COLO668 (cell line): ENCODE data around the gene NOTCH1.
A peak's percentile ranks its signal among the peaks of the same experiment; 100 is the strongest.
"Not testable (repeated sequence)": the region's sequence is repeated elsewhere in the genome, so short reads cannot be mapped to it uniquely, and the experiment has no call there.

Source experiments
- DNase-seq: peaks from one replicate; lab custom pipeline; 2025; ENCODE audit not compliant: unreplicated experiment; lab: John Stamatoyannopoulos, UW

The NOTCH1 gene

DNA sequence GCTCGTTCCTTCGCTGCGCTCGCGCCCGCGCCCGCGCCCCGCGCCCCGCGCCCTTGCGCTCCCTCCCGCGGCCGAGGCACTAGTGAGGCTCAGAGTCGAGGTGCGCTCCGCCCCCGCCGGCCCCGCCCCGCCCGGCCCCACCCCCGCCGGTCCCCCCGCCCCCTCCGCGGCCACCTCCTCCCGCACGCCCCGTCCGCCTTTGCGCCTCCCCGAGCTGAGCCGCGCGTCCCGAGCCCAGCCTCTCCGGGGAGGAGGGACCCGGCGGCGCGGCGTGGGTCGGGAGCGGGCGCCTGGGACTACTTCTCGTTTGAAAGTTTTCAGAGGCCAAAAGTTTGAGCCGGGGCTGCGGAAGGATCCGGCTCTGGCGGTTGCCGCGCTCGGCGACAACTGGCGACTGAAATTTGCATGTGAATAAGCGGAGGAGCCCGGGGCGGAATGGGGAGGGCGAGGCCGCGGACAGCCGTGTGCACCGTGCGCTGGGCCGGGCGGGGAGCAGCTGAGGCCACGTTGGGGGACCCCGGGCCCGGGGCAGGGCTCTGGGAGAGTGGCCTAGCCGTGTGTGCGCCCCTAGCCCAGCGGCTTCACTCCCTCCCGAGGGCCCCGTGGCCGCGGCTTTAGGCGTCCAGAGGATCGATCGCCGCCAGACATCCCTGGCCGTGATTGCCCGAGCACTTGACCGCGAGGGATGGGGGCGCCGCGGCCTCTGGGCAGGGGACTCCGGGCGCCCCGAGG is at the start of gene NOTCH1:
TSS of gene NOTCH1 (minus strand) at position 84 of the 732 bp plus-strand sequence. CDS start 262 bp downstream, outside the sequence.
- peak; percentile 69 for DNase-seq

DNA sequence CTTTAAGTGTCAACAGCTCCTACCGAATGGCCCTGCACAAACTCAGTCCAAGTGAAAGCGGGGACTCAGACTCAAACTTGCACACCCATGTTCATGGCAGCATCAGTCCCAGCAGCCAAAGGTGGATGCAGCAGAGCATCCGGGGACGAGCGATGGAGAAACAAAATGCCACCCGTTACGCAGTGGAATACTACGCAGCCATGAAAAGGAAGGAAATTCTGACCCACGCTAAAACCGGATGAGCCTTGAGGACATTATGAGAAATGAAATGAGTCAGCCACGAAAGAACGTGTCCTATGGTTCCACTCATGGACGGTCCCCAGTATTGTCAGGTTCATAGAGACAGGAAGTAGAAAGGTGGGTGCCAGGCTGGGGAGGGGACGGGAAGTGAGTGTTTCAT is 48.6 kb upstream of the NOTCH1 start:
- DNase-seq: no peak

DNA sequence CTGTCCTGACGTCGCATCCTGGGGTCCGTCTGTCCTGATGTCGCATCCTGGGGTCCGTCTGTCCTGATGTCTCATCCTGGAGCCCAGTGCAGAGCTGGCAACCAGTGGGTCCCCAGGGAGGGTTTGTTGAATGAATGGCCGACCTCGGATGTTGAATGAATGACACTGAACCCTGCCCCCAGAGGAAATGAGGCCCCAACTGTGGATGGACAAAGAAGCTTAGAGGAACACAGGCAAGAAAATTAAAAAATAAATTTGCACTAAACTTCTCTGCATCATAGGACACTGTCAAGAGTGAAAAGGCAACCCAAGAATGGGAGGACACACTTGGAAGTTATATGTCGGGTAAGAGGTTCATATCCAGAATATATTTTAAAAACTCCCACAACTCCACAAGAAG is 47.7 kb upstream of the NOTCH1 start:
- no peak for DNase-seq

DNA sequence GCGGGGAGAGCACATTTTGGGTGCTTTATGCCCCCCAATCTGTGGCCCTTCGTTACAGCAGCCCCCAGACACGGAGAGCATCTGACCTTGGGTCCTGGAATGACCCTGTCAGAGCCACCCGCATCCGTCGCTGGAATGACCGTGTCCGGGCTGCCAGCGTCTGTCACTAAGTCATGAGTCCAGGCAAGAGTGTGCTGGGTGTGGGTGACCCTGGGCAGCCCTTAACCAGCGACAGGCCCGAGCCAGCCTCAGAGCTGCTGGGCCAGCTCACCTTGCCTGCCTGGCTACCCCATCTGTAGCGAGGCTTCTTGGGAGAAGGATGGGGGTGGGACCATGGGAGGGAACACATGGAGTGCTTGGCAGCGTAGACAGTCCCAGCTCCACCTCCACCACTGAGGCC is 46.8 kb upstream of the NOTCH1 start:
- no peak for DNase-seq

DNA sequence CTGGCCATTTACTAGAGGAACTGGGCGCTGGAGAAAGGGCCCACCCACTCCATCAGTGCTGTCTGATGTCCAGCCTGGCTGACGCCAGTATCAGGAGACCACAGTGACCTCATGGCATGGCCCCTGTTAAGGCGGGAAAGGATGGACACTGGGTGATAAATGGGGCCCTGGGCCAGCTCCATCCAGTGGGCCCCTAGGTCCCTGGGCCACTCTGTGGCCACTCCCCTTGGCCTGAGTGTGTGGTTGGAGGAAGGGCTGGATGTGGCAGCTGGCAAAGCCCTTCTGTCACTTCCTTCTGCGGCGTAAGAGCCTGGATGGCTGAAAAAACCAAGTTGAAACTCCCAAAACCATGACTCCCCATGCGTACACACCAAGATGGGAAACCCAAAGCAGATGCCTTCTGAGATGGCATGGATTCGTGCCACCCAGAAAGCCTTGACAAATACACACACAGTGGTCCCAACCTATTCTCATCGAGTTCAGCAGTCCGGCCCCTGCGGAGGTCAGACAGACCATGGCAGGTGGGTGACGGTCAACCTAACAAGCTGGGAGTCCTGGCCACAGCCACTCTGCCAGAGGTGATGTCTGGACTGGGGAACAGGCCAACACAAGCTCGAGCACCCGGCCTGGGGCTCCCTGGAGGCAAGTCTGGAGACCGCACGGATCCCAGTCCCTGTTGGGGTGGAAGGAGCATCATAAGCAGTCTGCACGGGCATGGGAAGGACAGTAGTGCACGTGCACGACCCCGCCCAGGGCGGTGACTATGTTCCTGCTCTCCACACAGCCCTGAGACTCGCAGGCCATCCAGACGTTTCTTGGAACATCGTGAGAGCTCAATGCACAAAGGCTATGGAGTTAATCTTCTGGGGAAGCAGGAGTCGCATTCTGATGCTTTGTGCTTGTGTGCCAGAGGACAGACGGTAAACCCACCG is 45.2 kb upstream of the NOTCH1 start:
- no peak for DNase-seq

DNA sequence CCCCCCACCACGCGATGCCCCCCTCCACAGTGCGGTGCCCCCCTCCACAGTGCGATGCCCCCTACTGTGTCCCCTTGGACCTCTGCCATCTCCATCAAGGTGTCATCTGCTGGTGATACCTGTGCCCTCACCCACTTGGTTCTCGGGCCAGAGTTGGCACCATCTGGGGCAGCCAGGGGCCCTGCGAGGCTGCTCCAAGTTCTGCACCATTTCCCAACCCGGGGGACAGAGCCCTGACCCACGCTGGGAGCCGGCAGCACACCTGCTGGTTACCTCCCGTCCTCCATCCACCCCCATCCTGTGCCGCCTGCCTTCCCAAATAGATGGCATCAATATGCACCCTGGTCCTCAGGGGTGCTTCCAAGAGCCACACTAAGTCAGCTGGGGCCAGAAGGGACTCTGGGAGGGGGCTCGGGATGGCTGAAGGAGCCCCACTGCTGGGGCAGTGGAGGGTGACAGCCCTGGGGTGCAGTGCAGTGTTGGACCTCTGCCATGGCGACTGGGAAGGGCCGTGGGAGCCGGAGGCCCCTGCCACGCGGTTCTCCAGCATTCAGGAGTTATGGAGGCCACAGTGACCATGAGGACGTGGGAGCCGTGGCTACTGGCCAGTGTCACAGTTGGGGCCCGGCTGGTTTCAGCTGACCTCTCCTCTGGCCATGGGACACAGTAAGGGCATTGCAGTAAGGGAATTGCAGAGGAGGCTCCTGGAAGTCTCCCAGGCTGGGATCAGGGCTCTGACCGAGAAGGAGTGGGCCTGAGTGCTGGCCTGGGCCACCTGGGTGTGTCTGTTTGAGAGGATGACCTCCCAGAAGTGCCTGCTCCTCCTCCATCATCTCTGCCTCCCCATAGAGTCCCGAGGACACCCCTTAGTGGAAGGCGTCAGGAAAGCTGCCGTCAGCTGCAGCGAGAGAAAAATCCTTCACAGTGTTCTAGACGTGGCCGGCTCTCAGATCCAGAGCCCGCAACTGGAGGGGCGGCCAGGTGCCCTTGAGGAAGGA is 44.2 kb upstream of the NOTCH1 start:
- no peak for DNase-seq

DNA sequence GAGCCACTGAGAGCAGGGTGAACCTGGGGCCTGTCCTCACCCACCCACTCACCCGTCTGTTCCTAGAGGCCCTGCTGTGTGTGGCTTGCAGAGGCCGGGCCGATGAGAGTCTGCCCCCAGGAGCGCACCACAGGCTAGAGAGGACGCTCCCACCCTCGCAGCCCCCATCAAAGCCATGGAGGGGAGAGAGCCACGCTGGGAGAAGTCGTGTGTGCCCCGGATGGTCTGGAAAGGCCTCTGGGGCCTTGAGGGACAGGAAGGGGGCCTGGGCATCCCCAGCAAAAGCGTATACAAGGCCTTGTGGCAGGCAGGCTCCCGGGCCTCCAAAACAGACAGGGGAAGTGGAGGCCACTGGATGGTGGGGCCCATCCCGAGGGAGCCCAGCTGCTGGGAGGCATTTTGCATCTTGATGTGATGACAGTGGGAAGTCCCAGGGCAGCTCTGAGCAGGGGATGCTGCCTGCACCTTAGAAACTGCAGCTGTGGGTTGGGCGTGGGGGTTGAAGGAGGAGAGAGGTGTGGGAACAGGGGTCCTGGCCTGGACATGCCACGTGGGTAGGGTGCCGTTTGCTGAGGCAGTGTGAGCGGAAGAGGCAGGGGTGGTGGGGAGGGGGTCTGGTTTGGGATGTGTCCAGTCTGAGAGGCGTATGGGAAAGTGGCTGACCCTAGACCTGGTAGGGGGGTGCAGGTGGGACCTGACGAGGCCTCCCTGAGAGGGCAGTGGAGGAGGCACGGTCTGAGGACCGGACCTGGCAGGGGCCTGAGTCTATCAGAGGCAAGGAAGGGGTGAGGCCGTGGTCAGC is 43.0 kb upstream of the NOTCH1 start:
- DNase-seq: no peak

DNA sequence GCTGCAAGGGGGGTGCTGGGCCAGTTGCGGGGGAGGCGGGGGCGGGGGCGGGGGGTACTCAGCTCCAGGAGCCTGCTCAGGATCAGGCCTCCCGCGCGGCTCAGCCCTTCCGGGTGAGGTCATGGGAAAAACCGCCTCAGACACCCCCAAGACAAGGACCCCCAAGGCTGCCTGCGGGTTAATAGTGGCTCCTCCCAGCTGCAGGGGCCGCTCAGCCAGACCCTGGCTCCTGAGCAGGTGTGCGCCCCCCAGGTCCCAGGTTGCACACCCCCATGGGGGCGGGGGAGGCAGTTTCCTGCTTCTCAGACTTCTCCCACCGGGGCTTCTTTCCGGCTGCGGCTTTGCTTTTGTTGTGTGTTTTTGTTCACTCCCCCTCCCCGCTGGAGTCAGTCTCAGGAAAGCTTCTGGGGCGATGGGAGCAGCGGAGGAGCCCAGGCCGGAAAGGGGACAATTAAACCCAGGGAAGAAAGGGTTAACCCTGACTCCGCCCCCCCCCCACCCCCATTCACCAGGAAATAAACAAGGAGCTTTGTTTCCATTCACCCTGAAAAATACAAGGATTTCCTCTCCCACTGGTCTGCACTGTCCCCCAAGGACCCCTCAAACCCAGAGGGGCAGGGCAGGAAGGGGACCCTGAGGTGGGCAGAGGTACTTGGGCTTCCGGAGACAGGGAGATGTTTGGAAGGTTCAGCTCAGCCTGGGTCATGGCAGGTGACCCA is 42.3 kb upstream of the NOTCH1 start:
- no peak for DNase-seq

DNA sequence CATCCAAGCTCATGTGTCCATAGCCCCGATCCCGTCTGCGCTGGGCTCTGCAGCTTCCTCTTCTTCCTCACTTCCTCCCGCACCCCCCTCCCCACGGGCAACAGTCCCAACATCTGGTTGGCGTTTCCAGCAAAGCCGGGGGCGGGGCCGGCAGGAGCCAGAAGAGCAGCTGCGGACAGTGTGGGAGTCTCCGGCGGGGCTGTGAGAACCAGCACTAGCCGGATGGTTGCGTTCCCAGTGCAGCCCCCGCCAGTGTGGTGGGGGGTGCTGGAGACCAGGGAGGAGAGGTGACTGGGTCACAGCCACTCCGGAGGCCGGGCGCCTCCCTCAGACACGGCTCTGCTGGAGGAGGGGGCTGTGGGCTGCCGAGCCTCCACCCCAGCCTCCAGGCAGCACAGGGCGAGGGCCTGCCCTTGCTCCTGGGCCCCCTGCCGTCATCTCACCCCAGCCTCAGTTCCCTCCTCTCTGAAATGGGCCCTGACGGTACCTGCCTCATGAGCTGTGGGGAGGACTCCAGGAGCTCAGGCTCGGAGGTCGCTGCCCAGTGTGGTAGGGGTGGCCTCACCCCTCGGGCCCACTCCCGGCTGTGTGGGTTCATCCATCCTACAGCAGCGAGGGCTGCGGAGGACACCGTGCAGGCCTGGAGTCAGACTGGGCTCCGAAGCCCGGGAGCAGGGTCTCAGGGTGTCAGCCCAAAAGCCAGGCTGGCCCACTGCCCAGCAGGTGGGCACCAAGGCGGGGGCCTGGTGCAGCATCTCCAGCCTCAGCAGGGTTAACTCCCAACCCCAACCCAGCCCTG is 41.5 kb upstream of the NOTCH1 start:
- DNase-seq: peak; percentile 70

DNA sequence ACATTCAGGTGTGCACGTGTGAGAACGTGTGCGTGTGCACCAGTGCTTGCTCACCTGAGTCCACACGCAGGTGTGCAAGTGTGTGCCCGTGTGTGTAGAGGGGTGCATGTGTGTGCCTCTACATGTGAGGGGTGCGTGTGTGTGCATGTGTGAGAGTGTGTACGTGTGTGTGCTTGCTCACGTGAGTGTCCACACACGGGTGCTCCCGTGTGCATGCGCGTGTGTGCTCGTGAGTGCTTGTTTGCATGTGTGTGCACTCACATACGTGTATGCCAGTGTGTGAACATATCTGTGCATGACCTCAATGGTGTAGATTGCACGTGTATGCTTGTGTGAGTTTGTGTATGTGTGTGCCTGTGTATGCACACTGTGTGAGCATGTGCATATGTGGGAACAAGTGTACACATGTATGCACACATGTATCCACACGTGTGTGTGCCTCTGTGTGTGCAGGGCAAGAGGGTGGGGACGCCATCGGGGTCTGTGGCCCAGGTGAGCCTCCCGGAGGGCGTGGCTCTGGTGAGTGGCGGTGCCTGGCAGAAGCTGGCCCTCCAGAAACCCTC is 40.6 kb upstream of the NOTCH1 start:
- DNase-seq: no peak

DNA sequence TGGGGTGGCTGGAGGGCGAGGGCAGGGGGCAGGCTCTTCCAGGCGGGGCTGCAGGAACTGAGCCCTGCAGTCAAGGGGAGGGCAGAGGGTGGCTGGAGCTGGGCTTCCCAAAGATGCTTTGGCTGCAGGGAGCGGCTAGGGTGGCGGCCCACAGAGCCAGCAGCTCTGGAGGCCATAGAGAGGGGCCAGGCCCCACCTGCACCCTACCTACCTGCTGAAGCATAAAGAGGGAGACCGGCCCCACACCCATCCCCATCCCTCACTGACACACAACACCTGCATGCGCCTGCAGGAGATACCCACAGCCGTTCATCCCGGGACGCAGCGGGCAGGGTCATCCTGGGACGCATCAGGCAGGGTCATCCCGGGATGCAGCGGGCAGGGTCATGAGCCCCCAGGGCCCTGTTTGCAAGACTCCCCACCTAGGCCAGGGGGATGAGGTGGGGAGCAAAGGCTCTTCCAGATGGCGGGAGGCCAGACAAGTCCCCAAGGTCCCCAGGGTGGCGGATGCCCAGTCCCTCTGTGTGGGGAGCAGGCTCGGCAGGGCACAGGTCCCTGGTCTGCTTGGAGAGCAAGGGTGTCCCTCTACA is 39.8 kb upstream of the NOTCH1 start:
- DNase-seq: no peak

DNA sequence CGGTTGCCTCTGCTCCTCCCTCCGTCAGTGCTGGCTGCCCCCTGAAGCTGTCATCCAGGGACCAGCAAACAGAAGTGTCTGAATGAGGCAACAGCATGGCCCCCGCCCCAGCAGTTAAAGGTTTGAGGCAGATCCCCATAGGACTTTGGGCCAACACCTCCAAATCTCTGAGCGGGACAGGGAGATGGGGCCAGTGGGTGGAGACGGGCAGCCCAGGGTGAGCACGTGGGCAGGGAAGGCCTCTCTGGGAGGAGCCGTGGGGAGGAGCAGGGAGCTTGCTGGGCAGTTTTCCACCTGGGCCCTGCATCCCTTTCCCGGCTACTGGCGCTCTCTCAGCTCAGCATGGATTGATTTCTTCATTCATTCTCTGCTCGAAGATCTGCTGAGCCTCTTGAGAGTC is 39.1 kb upstream of the NOTCH1 start:
- no peak for DNase-seq

DNA sequence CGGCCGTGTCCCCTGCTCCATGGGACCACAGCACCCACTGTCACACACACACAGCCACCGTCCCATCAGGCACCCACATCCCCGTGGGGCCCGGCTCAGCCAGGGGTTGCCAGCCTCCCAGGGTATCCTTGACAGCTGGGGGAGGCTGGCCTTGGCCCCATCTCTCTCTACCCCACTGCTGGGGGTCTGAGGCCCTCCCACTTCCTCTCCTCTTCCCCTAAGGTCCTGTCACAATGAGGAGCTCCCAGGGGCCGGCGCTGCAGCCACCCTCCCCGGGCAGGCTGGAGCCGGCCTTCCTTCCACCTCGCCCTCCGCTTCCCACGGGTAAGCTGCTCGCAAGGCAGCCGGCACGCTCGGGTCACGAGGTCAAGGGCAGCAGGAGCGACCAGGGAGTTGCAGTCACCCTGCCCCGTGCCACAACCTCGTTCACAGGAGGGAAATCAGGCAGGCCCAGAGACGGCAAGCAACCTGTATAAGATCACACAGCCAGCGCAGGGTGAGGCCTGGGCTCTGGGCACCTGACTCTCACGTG is 38.6 kb upstream of the NOTCH1 start:
- no peak for DNase-seq

DNA sequence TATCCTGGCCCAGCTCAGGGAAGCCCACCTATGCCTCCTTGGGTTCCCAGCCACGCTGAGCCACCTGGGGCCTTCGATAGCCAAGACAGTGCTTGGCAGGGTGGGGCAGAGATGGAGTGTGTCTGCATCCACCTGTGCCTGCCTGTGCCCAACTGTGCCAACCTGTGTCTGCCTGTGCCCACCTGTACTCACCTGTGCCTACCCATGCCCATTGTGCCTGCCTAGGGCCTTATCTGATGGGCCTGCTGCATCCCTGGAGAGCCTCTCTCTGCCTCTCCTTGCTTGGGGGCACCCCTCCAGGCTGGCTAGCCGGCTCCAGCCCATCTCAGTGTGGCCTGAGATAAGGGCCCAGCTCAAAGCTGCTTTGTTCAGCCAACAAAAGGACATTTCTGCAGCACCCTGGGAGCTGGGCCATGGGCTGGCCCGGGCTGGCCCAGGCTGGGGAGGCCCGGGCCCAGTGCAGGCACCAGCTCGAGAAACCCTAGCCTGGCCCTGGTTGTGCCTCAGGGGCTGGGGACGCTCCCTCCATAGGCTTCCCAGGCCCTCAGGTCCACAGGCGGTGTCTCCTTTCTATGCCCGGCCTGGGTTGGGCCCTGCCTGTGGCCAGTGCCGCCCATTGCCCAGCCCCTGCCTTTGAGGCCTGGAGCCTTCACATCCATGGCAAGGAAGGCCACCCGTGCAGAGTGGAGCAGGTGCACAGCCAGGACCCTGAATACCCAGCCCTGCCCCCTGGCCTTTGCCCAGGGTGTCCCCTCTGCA is 37.3 kb upstream of the NOTCH1 start:
- DNase-seq: no peak

DNA sequence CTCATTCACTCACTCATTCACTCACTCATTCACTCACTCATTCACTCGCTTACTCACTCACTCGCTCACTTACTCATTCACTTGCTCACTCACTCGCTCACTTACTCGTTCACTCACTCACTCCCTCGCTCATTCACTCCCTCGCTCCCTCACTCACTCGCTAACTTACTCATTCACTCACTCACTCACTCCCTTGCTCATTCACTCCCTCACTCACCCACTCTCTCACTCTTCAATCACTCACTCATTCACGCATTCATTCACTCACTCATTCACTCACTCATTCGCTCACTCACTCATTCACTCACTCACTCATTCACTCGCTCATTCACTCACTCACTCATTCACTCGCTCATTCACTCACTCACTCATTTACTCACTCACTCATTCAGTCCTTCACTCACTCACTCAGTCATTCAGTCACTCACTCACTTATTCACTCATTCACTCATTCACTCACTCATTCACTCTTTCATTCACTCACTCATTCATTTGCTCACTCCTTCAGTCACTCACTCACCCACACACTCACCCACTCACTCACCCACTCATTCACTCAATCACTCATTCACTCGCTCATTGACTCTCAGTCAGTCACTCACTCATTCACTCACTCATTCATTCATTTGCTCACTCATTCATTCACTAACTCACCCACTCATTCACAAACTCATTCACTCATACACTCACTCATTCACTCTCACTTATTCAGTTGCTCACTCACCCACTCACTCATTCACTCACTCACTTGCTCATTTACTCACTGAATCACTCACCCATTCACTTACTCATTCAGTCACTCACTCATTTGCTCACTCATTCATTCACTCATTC is 36.0 kb upstream of the NOTCH1 start:
- DNase-seq: no peak

DNA sequence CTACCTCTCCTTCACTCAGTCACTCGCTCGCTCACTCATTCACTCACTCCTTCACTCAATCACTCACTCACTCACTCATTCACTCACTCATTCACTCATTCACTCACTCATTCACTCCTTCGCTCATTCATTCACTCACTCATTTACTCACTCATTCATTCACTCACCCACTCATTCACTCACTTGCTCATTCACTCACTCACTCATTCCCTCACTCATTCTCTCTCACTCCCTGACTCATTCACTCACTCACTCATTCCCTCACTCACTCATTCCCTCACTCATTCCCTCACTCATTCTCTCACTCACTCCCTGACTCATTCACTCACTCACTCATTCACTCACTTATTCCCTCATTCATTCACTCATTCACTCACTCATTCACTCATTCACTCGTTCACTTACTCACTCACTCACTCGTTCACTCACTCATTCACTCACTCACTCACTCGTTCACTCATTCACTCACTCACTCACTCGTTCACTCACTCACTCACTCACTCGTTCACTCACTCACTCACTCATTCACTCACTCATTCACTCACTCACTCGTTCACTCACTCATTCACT is 33.9 kb upstream of the NOTCH1 start:
- DNase-seq: not testable (repeated sequence)
